Measurements from ENCODE around the gene SRPX2.

Gene SRPX2

DNA sequence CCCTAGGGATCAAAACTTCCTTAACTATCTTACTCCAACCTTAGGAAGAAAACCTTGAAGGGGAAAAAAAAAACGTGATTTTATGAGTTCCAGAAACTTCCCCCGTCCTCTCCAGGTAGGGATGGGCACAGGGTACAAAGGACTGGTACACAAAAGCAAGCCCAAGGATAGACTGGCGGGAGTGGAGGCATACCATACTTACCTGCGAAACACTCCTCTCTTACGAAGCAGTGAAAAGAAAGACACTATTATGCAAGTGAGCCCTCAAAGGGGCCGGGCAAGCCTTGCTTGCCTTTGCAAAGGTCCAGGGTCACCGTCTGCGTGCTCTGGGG is 8.0 kb upstream of the SRPX2 start:
- no peak for DNase-seq (ENCODE audit: low spot score)
- ChIA-PET POLR2A (ENCODE audit: low non-redundant PET) (no interaction called here), CTCF (interaction anchor here (0.6 to 1.6 kb wide), 6 partner anchors 8 to 37 kb away, joined by 3 to 5 read pairs (median 3); no protein-coding TSS in a partner anchor)
- TF ChIP-seq, protein P1, sequence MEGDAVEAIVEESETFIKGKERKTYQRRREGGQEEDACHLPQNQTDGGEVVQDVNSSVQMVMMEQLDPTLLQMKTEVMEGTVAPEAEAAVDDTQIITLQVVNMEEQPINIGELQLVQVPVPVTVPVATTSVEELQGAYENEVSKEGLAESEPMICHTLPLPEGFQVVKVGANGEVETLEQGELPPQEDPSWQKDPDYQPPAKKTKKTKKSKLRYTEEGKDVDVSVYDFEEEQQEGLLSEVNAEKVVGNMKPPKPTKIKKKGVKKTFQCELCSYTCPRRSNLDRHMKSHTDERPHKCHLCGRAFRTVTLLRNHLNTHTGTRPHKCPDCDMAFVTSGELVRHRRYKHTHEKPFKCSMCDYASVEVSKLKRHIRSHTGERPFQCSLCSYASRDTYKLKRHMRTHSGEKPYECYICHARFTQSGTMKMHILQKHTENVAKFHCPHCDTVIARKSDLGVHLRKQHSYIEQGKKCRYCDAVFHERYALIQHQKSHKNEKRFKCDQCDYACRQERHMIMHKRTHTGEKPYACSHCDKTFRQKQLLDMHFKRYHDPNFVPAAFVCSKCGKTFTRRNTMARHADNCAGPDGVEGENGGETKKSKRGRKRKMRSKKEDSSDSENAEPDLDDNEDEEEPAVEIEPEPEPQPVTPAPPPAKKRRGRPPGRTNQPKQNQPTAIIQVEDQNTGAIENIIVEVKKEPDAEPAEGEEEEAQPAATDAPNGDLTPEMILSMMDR (conservative IDR thresholded peaks at IDR 0.05; ENCODE audit: low read depth), result no peak
- peak overlapping the region; percentile 30; the same call in 1 of the 2 replicates for H3K27ac ChIP-seq

DNA sequence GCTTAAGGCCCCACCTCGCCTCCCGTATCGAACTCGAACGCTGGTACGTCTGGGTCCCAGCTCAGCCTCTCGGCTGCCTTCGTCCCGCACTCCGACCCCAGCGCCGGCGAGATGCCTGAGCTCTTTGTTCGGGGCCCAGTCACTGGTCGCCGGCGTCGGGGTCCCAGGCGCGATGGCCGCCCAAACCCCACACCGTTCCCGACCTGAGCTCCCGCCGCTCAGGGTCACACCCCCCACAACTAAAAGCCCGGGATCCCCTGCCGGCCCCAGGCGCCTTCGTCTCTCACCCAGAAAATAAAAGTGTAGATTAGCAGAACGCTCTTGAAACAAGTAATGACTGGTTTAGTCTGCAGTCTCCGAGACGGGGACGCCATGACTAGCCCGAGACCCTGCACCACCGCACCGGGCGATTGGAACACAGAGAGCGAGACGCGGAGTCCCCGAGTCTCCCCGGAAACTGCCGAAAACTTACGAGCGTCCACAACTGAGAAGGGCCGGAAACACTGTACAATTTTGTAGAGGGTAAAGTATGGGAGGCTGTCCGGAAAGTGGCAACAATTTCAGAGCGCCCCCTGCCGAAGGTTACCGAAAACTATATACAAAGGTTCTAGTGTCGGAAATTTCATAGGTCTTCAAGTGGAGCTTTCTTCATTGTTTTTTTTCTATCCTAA is 7.5 kb upstream of the SRPX2 start, which contains the start of gene TSPAN6:
Gene TSPAN6 (minus strand): TSS at position 486 of the 671 bp plus-strand sequence. CDS start 112 bp downstream, at position 374.
- peak within 1 kb of the TSS; percentile 30; the same call in 1 of the 2 replicates for H3K27ac ChIP-seq
- peak; percentile 79 for DNase-seq (ENCODE audit: low spot score)
- CTCF ChIA-PET, result interaction anchor here (0.6 to 1.6 kb wide), 12 partner anchors 9 to 183 kb away, joined by 3 to 6 read pairs (median 3); partner anchors contain the start of gene TNMD

GRCh38 chrX:100642290-100642689 is 1.7 kb upstream of the SRPX2 start:
- ChIA-PET POLR2A (ENCODE audit: low non-redundant PET) (no interaction called here), CTCF (no interaction called here)
- no peak overlapping the region for H3K27ac ChIP-seq
- no peak for DNase-seq (ENCODE audit: low spot score)
- TF ChIP-seq, protein P1 (conservative IDR thresholded peaks at IDR 0.05; ENCODE audit: low read depth), result no peak

More for the DNA sequence above, 7.5 kb upstream of the SRPX2 start, which contains the start of gene TSPAN6:
- TF ChIP-seq, protein P1 (conservative IDR thresholded peaks at IDR 0.05; ENCODE audit: low read depth), result peak; percentile 42
- POLR2A ChIA-PET (ENCODE audit: low non-redundant PET), result interaction anchor here (0.6 kb wide), 1 partner anchor 48 kb away, joined by 9 read pairs; no protein-coding TSS in a partner anchor

GRCh38 chrX:100643212-100643611 is 787 bp upstream of the SRPX2 start:
- CTCF ChIA-PET, result interaction anchor here (0.7 to 1.2 kb wide), 2 partner anchors 28 to 126 kb away, joined by 3 to 6 read pairs; no protein-coding TSS in a partner anchor
- POLR2A ChIA-PET (ENCODE audit: low non-redundant PET), result no interaction called here
- no peak for DNase-seq (ENCODE audit: low spot score)
- peak overlapping the region; percentile 29; the same call in 1 of the 2 replicates for H3K27ac ChIP-seq
- TF ChIP-seq, protein P1 (conservative IDR thresholded peaks at IDR 0.05; ENCODE audit: low read depth), result no peak

- TF ChIP-seq, protein P1 (conservative IDR thresholded peaks at IDR 0.05; ENCODE audit: low read depth), result no peak
- POLR2A ChIA-PET (ENCODE audit: low non-redundant PET), result no interaction called here
- no peak overlapping the region for H3K27ac ChIP-seq
- CTCF ChIA-PET, result no interaction called here
- no peak for DNase-seq (ENCODE audit: low spot score)
These were observed 1.1 kb downstream of the SRPX2 start for GRCh38 chrX:100645106-100645505.

GRCh38 chrX:100647095-100647494 is 3.1 kb downstream of the SRPX2 start:
- H3K27ac ChIP-seq, result no peak overlapping the region
- POLR2A ChIA-PET (ENCODE audit: low non-redundant PET), result no interaction called here

More at GRCh38 chrX:100647095-100647494, 3.1 kb downstream of the SRPX2 start:
- no peak for DNase-seq (ENCODE audit: low spot score)
- TF ChIP-seq, protein P1 (conservative IDR thresholded peaks at IDR 0.05; ENCODE audit: low read depth), result no peak
- CTCF ChIA-PET, result no interaction called here
